Vagina (tissue), 2 donors: ENCODE data around the gene PTPRN2.

Source experiments
- POLR2A ChIP-seq, 2 donors: fragments of 450-650 bp; IDR thresholded peaks; one replicate each; pipeline ENCODE4 v1.6.1; 2017; ENCODE audit warnings: antibody characterized with exemption in 2 of 2, mild to moderate bottlenecking in 2 of 2, moderate library complexity in 2 of 2
- POLR2AphosphoS5 ChIP-seq, 2 donors: sonication (generic); formaldehyde crosslinking; IDR thresholded peaks; one replicate each; pipeline ENCODE4 v1.9.0; 2017; ENCODE audit warnings: antibody characterized with exemption in 2 of 2, mild to moderate bottlenecking in 2 of 2, low read depth in 1 of 2; ENCODE audit not compliant: insufficient read depth in 1 of 2
- TF ChIP-seq, protein P1 (sequence below), 3 experiments: fragments of 450-650 bp in 2 of 3; fragments of 200-600 bp in 1 of 3; sonication (generic) in 1 of 3; IDR thresholded peaks; one replicate each; pipeline ENCODE4 v1.5.1; 2017 to 2019; ENCODE audit warnings: antibody characterized with exemption in 3 of 3, mild to moderate bottlenecking in 2 of 3, moderate library complexity in 2 of 3

DNA sequence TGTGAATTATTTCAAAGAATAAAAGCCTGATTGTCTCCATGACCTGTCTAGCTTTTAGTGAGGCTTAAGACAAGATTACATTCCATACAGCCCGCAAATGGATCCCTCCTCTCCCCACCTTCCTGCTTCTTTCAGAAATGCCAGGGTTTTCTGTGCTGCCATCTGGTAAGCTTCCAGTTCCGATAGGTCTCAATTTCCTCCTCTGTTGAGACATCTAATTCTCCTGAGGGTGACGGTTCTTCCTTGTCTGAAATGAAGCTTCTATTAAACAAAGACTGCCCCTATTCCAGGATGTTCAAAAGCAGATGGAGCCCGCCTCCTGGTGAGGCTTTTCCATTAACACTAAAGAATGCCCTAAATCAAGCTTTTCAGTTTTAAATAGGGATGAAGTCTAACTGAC lies 295.6 kb downstream of the PTPRN2 start:
- TF ChIP-seq, protein P1, sequence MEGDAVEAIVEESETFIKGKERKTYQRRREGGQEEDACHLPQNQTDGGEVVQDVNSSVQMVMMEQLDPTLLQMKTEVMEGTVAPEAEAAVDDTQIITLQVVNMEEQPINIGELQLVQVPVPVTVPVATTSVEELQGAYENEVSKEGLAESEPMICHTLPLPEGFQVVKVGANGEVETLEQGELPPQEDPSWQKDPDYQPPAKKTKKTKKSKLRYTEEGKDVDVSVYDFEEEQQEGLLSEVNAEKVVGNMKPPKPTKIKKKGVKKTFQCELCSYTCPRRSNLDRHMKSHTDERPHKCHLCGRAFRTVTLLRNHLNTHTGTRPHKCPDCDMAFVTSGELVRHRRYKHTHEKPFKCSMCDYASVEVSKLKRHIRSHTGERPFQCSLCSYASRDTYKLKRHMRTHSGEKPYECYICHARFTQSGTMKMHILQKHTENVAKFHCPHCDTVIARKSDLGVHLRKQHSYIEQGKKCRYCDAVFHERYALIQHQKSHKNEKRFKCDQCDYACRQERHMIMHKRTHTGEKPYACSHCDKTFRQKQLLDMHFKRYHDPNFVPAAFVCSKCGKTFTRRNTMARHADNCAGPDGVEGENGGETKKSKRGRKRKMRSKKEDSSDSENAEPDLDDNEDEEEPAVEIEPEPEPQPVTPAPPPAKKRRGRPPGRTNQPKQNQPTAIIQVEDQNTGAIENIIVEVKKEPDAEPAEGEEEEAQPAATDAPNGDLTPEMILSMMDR (IDR thresholded peaks at IDR 0.05) = no peak
- TF ChIP-seq POLR2AphosphoS5 (IDR thresholded peaks at IDR 0.05; ENCODE audit: insufficient read depth in 1 of 2, low read depth in 1 of 2) (no peak), POLR2A (IDR thresholded peaks at IDR 0.05) (no peak)
